Thoracic aorta (tissue), 2 donors: ENCODE results near the gene PDGFRB. TPM values are rescaled to one million over a fixed set of nuclear protein-coding genes. Genes with fewer than 3 reads are reported as not detected.

Experiments used
- ATAC-seq: fragments of 150-250 bp; one replicate; pipeline ENCODE4 v1.8.0; 2017; ENCODE audit warnings: low read depth; ENCODE audit not compliant: insufficient number of reproducible peaks, low FRiP score
- DNase-seq: peaks from one replicate; pipeline ENCODE4 v3.0.0-alpha.2; 2020; ENCODE audit warnings: low spot score
- H3K27ac ChIP-seq, 2 donors: fragments of 200-600 bp; sonication (generic); 1 replicate in 1 of 2; 2 replicates in 1 of 2; pipeline ENCODE4 v1.5.1; 2016; ENCODE audit warnings: mild to moderate bottlenecking in 2 of 2, moderate library complexity in 2 of 2
- H3K27me3 ChIP-seq: fragments of 200-600 bp; sonication (generic); replicated peaks from 2 replicates; pipeline ENCODE4 v1.6.0; 2016; ENCODE audit warnings: mild to moderate bottlenecking; ENCODE audit not compliant: insufficient read depth
- H3K36me3 ChIP-seq: fragments of 200-600 bp; sonication (generic); one replicate; pipeline ENCODE4 v1.5.1; 2016
- H3K4me1 ChIP-seq, 2 donors: fragments of 200-600 bp; sonication (generic); 1 replicate in 1 of 2; 2 replicates in 1 of 2; pipeline versions ENCODE4 v1.5.1 to v1.6.0; 2016; ENCODE audit warnings: low read depth in 2 of 2, mild to moderate bottlenecking in 1 of 2; ENCODE audit not compliant: control insufficient read depth in 1 of 2
- H3K4me3 ChIP-seq: fragments of 200-600 bp; sonication (generic); 2 replicates; pipeline ENCODE4 v1.5.1; 2016; ENCODE audit warnings: mild to moderate bottlenecking
- H3K9me3 ChIP-seq: fragments of 200-600 bp; sonication (generic); 2 replicates; pipeline ENCODE4 v1.5.1; 2016
- total RNA-seq, 2 donors: library from RNA; depleted of rRNA; stranded (reverse); fragments of >200 nt; gene quantifications; one replicate each; pipeline versions ENCODE4 v1.1.0 to v1.2.3, GENCODE V29; 2016
- TF ChIP-seq, protein P1 (sequence below): fragments of 200-600 bp; sonication (generic); IDR thresholded peaks from one replicate; pipeline ENCODE4 v1.5.1; 2019; ENCODE audit warnings: antibody characterized with exemption

Gene PDGFRB
- total RNA-seq, 2 donors from 2014 or later = 362 to 421 TPM

DNA sequence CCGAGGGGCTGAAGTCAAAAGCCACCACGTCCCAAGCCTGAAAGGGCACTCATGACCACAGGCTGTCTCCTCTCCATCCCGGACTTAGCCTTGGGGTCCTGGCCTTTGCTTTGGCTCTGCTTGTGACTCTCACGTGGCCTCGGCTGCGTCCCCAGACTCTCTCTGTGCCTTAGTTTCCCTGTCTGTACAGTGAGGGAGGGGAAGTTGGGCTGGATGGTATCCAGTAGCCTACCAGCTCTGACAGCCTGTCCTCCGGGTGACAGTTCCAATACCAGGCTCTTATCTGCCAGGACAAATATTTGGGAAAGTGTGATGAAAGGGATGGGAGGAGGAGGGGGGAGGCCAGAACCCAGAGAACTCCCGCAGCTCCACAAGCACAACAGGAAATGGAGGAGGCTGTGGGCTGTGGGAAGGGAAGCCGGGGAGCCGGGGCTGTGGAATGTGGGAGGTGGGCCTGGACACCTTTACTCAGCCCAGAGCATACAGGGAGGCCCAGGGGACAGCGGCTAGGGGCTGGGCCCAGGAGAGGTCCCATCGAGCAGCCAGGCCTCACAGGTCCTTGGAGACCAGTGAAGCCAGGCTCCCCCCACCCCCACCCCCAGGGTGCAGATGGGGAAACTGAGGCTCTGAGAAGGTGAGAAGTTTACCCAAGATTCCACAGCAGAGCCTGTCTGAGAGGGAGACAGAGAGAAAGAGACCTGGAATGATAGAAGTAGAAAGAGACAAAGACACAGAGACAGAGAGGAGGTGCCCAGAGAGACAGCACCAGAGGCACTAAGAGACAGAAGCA lies 18.3 kb downstream of the PDGFRB start:
- Histone ChIP-seq H3K27me3 (no peaks in the 10 kb centered on the region), H3K36me3 (peaks cover 36% of the 10 kb centered on the region), H3K4me3 (peak overlapping the region; percentile 63), H3K27ac (peak overlapping the region; percentile 97), H3K4me1 (peaks cover 74 to 100% of the 10 kb centered on the region in 2 donors), H3K9me3 (no peaks in the 10 kb centered on the region)
- ATAC-seq (no peak), DNase-seq (no peak)
- TF ChIP-seq, protein P1, sequence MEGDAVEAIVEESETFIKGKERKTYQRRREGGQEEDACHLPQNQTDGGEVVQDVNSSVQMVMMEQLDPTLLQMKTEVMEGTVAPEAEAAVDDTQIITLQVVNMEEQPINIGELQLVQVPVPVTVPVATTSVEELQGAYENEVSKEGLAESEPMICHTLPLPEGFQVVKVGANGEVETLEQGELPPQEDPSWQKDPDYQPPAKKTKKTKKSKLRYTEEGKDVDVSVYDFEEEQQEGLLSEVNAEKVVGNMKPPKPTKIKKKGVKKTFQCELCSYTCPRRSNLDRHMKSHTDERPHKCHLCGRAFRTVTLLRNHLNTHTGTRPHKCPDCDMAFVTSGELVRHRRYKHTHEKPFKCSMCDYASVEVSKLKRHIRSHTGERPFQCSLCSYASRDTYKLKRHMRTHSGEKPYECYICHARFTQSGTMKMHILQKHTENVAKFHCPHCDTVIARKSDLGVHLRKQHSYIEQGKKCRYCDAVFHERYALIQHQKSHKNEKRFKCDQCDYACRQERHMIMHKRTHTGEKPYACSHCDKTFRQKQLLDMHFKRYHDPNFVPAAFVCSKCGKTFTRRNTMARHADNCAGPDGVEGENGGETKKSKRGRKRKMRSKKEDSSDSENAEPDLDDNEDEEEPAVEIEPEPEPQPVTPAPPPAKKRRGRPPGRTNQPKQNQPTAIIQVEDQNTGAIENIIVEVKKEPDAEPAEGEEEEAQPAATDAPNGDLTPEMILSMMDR = no peak

DNA sequence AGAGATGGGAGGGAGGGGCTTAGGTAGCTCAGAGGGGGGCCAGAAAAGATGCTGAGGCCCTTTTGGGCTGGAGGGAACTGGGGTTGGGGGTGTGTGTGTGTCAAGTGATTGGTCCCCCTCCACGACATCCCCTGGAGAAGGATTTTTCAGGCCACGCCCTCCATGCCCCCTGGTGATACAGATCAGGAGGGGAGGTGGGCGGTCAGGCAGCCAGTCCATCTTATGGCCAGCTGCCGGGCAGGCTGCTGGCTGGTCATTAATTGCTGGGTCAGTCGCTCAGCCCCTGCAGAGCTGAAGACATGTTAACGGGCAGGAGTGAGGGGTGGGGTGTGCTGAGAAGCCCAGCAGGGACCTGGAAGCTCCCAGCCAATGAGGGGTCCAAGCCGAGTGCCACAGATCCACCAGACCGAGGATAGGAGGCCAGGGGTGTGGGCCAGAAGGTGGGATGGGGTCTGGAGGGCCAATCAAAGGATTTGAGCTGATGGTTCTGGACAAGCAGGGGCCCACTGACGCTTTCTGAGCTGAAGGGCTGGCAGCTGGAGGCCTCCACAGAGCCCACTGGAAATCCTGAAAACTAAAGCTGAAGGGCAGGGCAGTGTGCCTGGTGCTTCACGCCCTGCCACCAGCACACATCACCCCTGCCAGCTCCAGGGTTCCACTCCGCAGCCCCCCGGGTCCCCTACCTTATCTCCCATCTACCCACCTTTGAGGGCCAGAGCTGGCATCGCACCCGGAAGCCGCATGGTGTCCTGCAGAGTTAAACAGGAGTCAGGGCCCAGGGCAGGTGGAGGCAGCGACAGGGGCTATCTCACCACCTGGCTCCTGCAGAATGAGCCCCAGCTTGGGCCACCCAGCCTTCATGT lies 19.1 kb downstream of the PDGFRB start:
- no peaks in the 10 kb centered on the region for H3K27me3 ChIP-seq
- no peak overlapping the region for H3K4me3 ChIP-seq
- H3K36me3 ChIP-seq = peaks cover 36% of the 10 kb centered on the region
- peaks cover 67 to 100% of the 10 kb centered on the region in 2 donors for H3K4me1 ChIP-seq
- peak overlapping the region; percentile 97 for H3K27ac ChIP-seq
- no peaks in the 10 kb centered on the region for H3K9me3 ChIP-seq
- DNase-seq = no peak
- TF ChIP-seq, protein P1 = no peak
- ATAC-seq = no peak

DNA sequence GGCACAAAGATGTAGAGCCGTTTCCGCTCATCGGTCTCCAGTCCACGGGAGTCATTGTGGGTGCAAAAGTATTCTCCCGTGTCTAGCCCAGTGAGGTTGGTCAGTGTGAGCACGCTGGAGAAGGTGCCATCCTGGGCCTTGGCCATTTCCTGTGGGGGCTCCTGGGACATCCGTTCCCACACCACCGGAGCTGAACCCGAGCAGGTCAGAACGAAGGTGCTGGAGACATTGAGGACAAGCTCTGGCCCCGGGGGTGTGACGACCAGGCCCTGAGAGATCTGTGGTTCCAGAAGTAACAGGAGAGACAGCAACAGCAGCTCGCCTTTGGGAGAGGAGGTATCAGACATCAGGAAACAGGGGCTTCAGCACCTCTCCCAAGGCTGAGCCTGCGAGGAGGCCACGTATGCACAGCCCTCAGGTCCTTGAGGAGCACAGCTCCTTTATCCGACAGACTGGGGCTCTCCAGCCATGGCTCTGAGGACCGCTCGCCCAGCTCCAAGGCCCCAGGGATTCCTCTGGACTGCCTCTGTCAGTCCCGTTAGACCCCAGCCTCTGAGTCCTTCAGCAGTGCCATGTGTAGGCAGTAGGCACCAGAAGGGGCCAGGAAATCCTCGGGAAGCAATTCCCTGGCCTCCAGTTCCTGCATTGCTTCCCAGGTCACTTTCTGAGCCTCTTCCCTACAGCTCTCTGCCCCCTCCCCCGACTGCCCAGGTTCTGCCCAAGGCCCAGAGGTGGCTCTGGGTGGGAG lies 19.9 kb downstream of the PDGFRB start:
- ATAC-seq (no peak), DNase-seq (no peak)
- TF ChIP-seq, protein P1 = no peak
- Histone ChIP-seq H3K4me3 (no peak overlapping the region), H3K4me1 (peaks cover 59 to 98% of the 10 kb centered on the region in 2 donors), H3K9me3 (no peaks in the 10 kb centered on the region), H3K36me3 (peaks cover 38% of the 10 kb centered on the region), H3K27ac (peak overlapping the region; percentile 97), H3K27me3 (no peaks in the 10 kb centered on the region)

DNA sequence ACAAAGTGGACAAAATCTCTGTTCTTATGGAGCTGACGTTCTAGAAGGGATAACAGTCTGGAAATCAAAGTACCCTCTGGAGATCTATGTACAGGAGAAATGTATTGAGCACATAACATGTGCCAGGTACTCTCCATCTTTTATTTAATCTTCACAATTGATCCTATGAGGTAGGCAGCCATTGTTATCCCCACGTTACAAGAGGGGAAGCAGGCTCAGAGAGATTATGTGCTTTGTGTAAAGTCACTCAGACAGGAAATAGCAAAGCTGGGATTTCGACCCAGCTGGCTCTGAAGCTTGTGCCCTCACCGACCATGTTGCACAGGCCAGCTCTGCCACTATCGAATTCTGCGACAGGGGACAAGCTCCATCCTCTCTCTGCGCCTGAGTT lies 21.5 kb downstream of the PDGFRB start:
- peak overlapping the region; percentile 97 for H3K27ac ChIP-seq

More for the DNA sequence above, 21.5 kb downstream of the PDGFRB start:
- DNase-seq (no peak), ATAC-seq (no peak)
- TF ChIP-seq, protein P1 = no peak
- Histone ChIP-seq H3K9me3 (no peaks in the 10 kb centered on the region), H3K36me3 (peaks cover 44% of the 10 kb centered on the region), H3K4me3 (no peak overlapping the region), H3K27me3 (no peaks in the 10 kb centered on the region), H3K4me1 (peaks cover 45 to 96% of the 10 kb centered on the region in 2 donors)
